CD14-positive monocyte (primary cell): ENCODE data around the gene SPSB4. TPM values are rescaled to one million over a fixed set of nuclear protein-coding genes. Genes with fewer than 3 reads are reported as not detected.

ENCODE experiments used
- DNase-seq, 3 donors: peaks; one replicate each; pipeline ENCODE4 v3.0.0-alpha.2; 2011 to 2022
- H2AFZ ChIP-seq: 2 replicates; pipeline ENCODE4 v1.6.0; 2012; ENCODE audit warnings: mild to moderate bottlenecking, low read depth, low read length, inconsistent platforms; ENCODE audit not compliant: insufficient read depth, poor library complexity, severe bottlenecking
- H3K27ac ChIP-seq, 2 donors: 1 replicate in 1 of 2; 2 replicates in 1 of 2; pipeline ENCODE4 v1.5.1; 2012 to 2013; ENCODE audit warnings: low read length in 2 of 2, control low read depth in 1 of 2, inconsistent platforms in 1 of 2, low read depth in 1 of 2, mild to moderate bottlenecking in 1 of 2
- H3K27me3 ChIP-seq, 2 donors: one replicate each; pipeline versions ENCODE4 v1.6.0 to v1.6.1; 2011 to 2013; ENCODE audit warnings: low read length in 2 of 2; ENCODE audit not compliant: control insufficient read depth in 2 of 2, insufficient read depth in 2 of 2
- H3K36me3 ChIP-seq, 2 donors: replicated peaks in 1 of 2; 1 replicate in 1 of 2; 2 replicates in 1 of 2; pipeline versions ENCODE4 v1.5.1 to v1.6.1; 2012 to 2013; ENCODE audit warnings: low read length in 2 of 2, control low read depth in 1 of 2, inconsistent platforms in 1 of 2, mild to moderate bottlenecking in 1 of 2; ENCODE audit not compliant: insufficient read depth in 2 of 2, control insufficient read depth in 1 of 2
- H3K4me1 ChIP-seq, 2 donors: 1 replicate in 1 of 2; 2 replicates in 1 of 2; pipeline versions ENCODE4 v1.5.1 to v1.6.1; 2012 to 2013; ENCODE audit warnings: low read length in 2 of 2, control low read depth in 1 of 2, inconsistent platforms in 1 of 2, mild to moderate bottlenecking in 1 of 2, moderate library complexity in 1 of 2; ENCODE audit not compliant: insufficient read depth in 2 of 2, control insufficient read depth in 1 of 2
- H3K4me2 ChIP-seq: replicated peaks from 2 replicates; pipeline ENCODE3; 2012; ENCODE audit warnings: low read length, moderate library complexity, mild to moderate bottlenecking; ENCODE audit not compliant: poor library complexity, severe bottlenecking; ENCODE audit errors: extremely low read depth
- H3K4me3 ChIP-seq, 3 experiments: fragments of 200-600 bp in 1 of 3; sonication (generic) in 1 of 3; replicated peaks in 1 of 3; 1 replicate in 2 of 3; 2 replicates in 1 of 3; pipeline ENCODE4 v1.5.1; 2011 to 2013; ENCODE audit warnings: low read length in 3 of 3, mild to moderate bottlenecking in 3 of 3, control low read depth in 2 of 3, low read depth in 2 of 3, inconsistent platforms in 1 of 3, moderate library complexity in 1 of 3
- H3K79me2 ChIP-seq: 2 replicates; pipeline ENCODE4 v1.6.0; 2012; ENCODE audit warnings: mild to moderate bottlenecking, control low read depth, inconsistent platforms, low read length, moderate library complexity; ENCODE audit not compliant: insufficient read depth
- H3K9ac ChIP-seq: 2 replicates; pipeline ENCODE4 v1.6.0; 2017; ENCODE audit warnings: low read length, mild to moderate bottlenecking; ENCODE audit not compliant: insufficient read depth, poor library complexity, severe bottlenecking
- H3K9me3 ChIP-seq, 2 donors: replicated peaks in 1 of 2; 1 replicate in 1 of 2; 2 replicates in 1 of 2; pipeline versions ENCODE4 v1.5.1 to v1.6.1; 2012 to 2013; ENCODE audit warnings: low read length in 2 of 2, control low read depth in 1 of 2; ENCODE audit not compliant: control insufficient read depth in 1 of 2, insufficient read depth in 1 of 2
- H4K20me1 ChIP-seq: 2 replicates; pipeline ENCODE4 v1.6.0; 2012; ENCODE audit warnings: mild to moderate bottlenecking, low read length, control low read depth, moderate library complexity; ENCODE audit not compliant: insufficient read depth
- H3K27ac Mint-ChIP-seq, 7 donors: one replicate each; pipeline ENCODE4 v1.8.0; 2020; ENCODE audit warnings: mild to moderate bottlenecking in 7 of 7, mixed read lengths in 7 of 7, moderate library complexity in 6 of 7, inconsistent platforms in 2 of 7
- H3K27me3 Mint-ChIP-seq, 3 donors: one replicate each; pipeline ENCODE4 v1.8.0; 2021 to 2022; ENCODE audit warnings: low read depth in 3 of 3, mild to moderate bottlenecking in 3 of 3, mixed read lengths in 3 of 3, moderate library complexity in 3 of 3, inconsistent platforms in 1 of 3
- H3K36me3 Mint-ChIP-seq, 2 donors: one replicate each; pipeline ENCODE4 v1.8.0; 2020; ENCODE audit warnings: mixed read lengths in 2 of 2, inconsistent platforms in 1 of 2, mild to moderate bottlenecking in 1 of 2
- H3K4me1 Mint-ChIP-seq: one replicate; pipeline ENCODE4 v1.8.0; 2020; ENCODE audit warnings: mild to moderate bottlenecking, mixed read lengths
- H3K4me3 Mint-ChIP-seq, 2 donors: one replicate each; pipeline ENCODE4 v1.8.0; 2020; ENCODE audit warnings: mild to moderate bottlenecking in 2 of 2, mixed read lengths in 2 of 2, moderate library complexity in 1 of 2
- H3K9me3 Mint-ChIP-seq, 7 donors: one replicate each; pipeline ENCODE4 v1.8.0; 2020 to 2022; ENCODE audit warnings: mixed read lengths in 7 of 7, mild to moderate bottlenecking in 6 of 7, moderate library complexity in 6 of 7, inconsistent platforms in 2 of 7
- WGBS: methylation state at CpG from one replicate; pipeline ENCODE4 v1.1.5; 2013; ENCODE audit warnings: missing lambda C conversion rate; ENCODE audit not compliant: insufficient coverage; 5-methylcytosine and 5-hydroxymethylcytosine counted together
- intact Hi-C, 2 donors: fragments of 100-400 bp; cut with micrococcal nuclease; formaldehyde crosslinking; loops; one replicate each; pipeline versions ENCODE4 v1.15.0 to v1.15.1; 2023
- polyA plus RNA-seq, 3 donors: library from polyadenylated mRNA; depleted of rRNA in 1 of 3; unstranded in 2 of 3; stranded (reverse) in 1 of 3; fragments of 300-500 nt in 2 of 3; fragments of >200 nt in 1 of 3; fragmentation: Illumina TruSeq in 2 of 3; gene quantifications; 1 replicate in 2 of 3; 2 replicates in 1 of 3; pipeline ENCODE4 v1.2.3, GENCODE V29; 2012 to 2021
- TF ChIP-seq, protein P1 (sequence below): fragments of 200-600 bp; IDR thresholded peaks from one replicate; pipeline ENCODE4 v1.8.0; 2022; ENCODE audit warnings: antibody characterized with exemption, mild to moderate bottlenecking

The SPSB4 gene
- polyA plus RNA-seq, 3 donors = not detected

GRCh38 chr3:141039589-141039988 lies 11.6 kb upstream of the SPSB4 start:
- Mint-ChIP-seq H3K27ac (no peak overlapping the region), H3K4me1 (no peaks in the 10 kb centered on the region), H3K4me3 (no peak overlapping the region), H3K27me3 (peaks cover 6 to 15% (median 12%) of the 10 kb centered on the region in 3 donors), H3K36me3 (no peaks in the 10 kb centered on the region), H3K9me3 (no peaks in the 10 kb centered on the region)
- no peak for DNase-seq
- Histone ChIP-seq H3K79me2 (no peaks in the 10 kb centered on the region), H2AFZ (no peak overlapping the region), H3K9ac (no peak overlapping the region), H3K4me1 (no peaks in the 10 kb centered on the region), H3K36me3 (no peaks in the 10 kb centered on the region), H4K20me1 (no peaks in the 10 kb centered on the region), H3K9me3 (no peaks in the 10 kb centered on the region), H3K27me3 (peaks cover 3 to 7% of the 10 kb centered on the region in 2 donors), H3K27ac (no peak overlapping the region), H3K4me2 (no peak overlapping the region), H3K4me3 (no peak overlapping the region)
- intact Hi-C loops = no loop called here
- TF ChIP-seq, protein P1, sequence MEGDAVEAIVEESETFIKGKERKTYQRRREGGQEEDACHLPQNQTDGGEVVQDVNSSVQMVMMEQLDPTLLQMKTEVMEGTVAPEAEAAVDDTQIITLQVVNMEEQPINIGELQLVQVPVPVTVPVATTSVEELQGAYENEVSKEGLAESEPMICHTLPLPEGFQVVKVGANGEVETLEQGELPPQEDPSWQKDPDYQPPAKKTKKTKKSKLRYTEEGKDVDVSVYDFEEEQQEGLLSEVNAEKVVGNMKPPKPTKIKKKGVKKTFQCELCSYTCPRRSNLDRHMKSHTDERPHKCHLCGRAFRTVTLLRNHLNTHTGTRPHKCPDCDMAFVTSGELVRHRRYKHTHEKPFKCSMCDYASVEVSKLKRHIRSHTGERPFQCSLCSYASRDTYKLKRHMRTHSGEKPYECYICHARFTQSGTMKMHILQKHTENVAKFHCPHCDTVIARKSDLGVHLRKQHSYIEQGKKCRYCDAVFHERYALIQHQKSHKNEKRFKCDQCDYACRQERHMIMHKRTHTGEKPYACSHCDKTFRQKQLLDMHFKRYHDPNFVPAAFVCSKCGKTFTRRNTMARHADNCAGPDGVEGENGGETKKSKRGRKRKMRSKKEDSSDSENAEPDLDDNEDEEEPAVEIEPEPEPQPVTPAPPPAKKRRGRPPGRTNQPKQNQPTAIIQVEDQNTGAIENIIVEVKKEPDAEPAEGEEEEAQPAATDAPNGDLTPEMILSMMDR = no peak
- 100% methylated on average over 2 of the region's 5 CpGs for whole genome bisulfite sequencing

DNA sequence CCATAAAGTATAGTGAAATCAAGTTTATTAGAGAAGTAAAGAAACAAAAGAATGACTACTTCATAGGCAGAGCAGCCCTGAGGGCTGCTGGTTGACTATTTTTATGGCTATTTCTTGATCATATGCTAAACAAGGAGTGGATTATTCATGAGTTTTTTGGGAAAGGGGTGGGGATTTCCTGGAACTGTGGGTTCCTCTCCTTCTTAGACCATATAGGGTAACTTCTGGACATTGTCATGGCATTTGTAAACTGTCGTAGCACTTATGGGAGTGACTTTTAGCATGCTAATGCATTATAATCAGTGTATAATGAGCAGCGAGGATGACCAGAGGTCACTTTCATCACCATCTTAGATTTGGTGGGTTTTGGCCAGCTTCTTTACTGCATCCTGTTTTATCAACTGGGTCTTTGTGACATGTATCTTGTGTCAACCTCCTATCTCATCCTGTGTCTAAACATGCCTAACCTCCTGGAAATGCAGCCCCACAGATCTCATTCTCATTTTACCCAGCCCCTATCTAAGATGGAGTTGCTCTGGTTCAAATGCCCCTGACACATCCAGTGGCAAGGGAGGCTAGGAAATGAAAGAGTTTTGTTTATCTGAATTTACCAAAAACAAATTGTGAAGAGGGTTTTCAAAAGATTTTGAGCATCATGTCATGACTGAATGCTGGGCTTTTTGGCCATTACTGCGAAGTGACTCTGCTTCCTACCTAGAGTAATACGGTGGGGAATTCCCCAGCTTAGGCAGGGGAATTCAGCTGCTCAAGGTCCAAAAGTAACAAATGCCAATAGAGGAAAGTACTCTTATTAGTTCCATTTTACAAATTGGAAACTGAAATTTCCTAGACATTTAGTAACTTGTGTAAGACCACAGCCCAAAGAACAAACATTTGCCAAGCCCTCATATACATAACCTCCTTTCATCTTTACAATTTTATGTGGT lies 6.2 kb upstream of the SPSB4 start:
- Histone ChIP-seq H3K27me3 (peaks cover 20 to 31% of the 10 kb centered on the region in 2 donors), H2AFZ (no peak overlapping the region), H3K27ac (no peak overlapping the region), H3K4me1 (no peaks in the 10 kb centered on the region), H4K20me1 (no peaks in the 10 kb centered on the region), H3K36me3 (no peaks in the 10 kb centered on the region), H3K4me2 (no peak overlapping the region), H3K4me3 (no peak overlapping the region), H3K79me2 (no peaks in the 10 kb centered on the region), H3K9me3 (no peaks in the 10 kb centered on the region), H3K9ac (no peak overlapping the region)
- Mint-ChIP-seq H3K4me3 (no peak overlapping the region), H3K27me3 (peaks cover 20 to 33% (median 29%) of the 10 kb centered on the region in 3 donors), H3K4me1 (no peaks in the 10 kb centered on the region), H3K27ac (peak overlapping the region in 1 of 7 donors; percentile 13), H3K36me3 (no peaks in the 10 kb centered on the region), H3K9me3 (no peaks in the 10 kb centered on the region)
- WGBS = 80% methylated on average over 1 of the region's 4 CpGs
- DNase-seq = no peak
- intact Hi-C loops = no loop called here
- TF ChIP-seq, protein P1 = no peak
